Endodermal cell (in vitro differentiated cells): ENCODE data around the gene MRFAP1. TPM values are rescaled to one million over a fixed set of nuclear protein-coding genes. Genes with fewer than 3 reads are reported as not detected.
A peak's percentile ranks its signal among the peaks of the same experiment; 100 is the strongest.

Experiments
- DNase-seq: peaks from one replicate; pipeline ENCODE4 v3.0.0-alpha.2; 2017
- H3K27ac ChIP-seq: 2 replicates; pipeline ENCODE4 v1.5.1; 2013; ENCODE audit warnings: mild to moderate bottlenecking, low read depth, low read length, moderate library complexity
- H3K27me3 ChIP-seq: 2 replicates; pipeline ENCODE4 v1.6.1; 2013; ENCODE audit warnings: mild to moderate bottlenecking, low read length, moderate library complexity; ENCODE audit not compliant: insufficient read depth, control insufficient read depth, poor library complexity, severe bottlenecking
- H3K36me3 ChIP-seq: 2 replicates; pipeline ENCODE4 v1.7.0; 2013; ENCODE audit warnings: mild to moderate bottlenecking, low read length, moderate library complexity; ENCODE audit not compliant: control insufficient read depth, insufficient read depth
- H3K4me1 ChIP-seq: one replicate; pipeline ENCODE4 v1.7.0; 2013; ENCODE audit warnings: low read length; ENCODE audit not compliant: control insufficient read depth, insufficient read depth
- H3K4me3 ChIP-seq: 2 replicates; pipeline ENCODE4 v1.5.1; 2013; ENCODE audit warnings: mild to moderate bottlenecking, low read length, moderate library complexity
- H3K9ac ChIP-seq: 2 replicates; pipeline ENCODE4 v1.6.1; 2013; ENCODE audit warnings: mild to moderate bottlenecking, low read length, moderate library complexity; ENCODE audit not compliant: poor library complexity, severe bottlenecking; ENCODE audit errors: extremely low read depth
- H3K9me3 ChIP-seq: 2 replicates; pipeline ENCODE4 v1.6.1; 2013; ENCODE audit warnings: mild to moderate bottlenecking, low read length, moderate library complexity; ENCODE audit not compliant: control insufficient read depth
- H3K27ac Mint-ChIP-seq: 2 replicates; pipeline ENCODE4 v1.8.0; 2020; ENCODE audit warnings: mixed read lengths
- H3K27me3 Mint-ChIP-seq: 2 replicates; pipeline ENCODE4 v1.8.0; 2021; ENCODE audit warnings: mild to moderate bottlenecking, mixed read lengths; ENCODE audit not compliant: insufficient read depth
- H3K36me3 Mint-ChIP-seq: 2 replicates; pipeline ENCODE4 v1.8.0; 2020; ENCODE audit warnings: low read depth, mixed read lengths
- H3K4me1 Mint-ChIP-seq: 2 replicates; pipeline ENCODE4 v1.8.0; 2020; ENCODE audit warnings: mixed read lengths
- H3K4me3 Mint-ChIP-seq: 2 replicates; pipeline ENCODE4 v1.8.0; 2020; ENCODE audit warnings: mild to moderate bottlenecking, moderate library complexity, mixed read lengths
- H3K9me3 Mint-ChIP-seq: 2 replicates; pipeline ENCODE4 v1.8.0; 2020; ENCODE audit warnings: mild to moderate bottlenecking, mixed read lengths
- WGBS, 2 experiments: methylation state at CpG; one replicate each; pipeline versions ENCODE4 v1.1.5 to v1.1.7; 2013; ENCODE audit warnings: missing lambda C conversion rate in 2 of 2, mixed read lengths in 1 of 2; ENCODE audit not compliant: insufficient coverage in 1 of 2, insufficient read length in 1 of 2; 5-methylcytosine and 5-hydroxymethylcytosine counted together
- total RNA-seq, 2 donors: library from RNA; stranded (reverse); fragmentation: NEBNext Ultra II Directional in 1 of 2; extraction: Animal tissue kit (Norgen Biotek cat#: 25700) in 1 of 2; gene quantifications; 2 replicates in 1 of 2; 3 replicates in 1 of 2; pipeline ENCODE4 v1.2.1, GENCODE V29; 2021
- TF ChIP-seq, protein P1 (sequence below): fragments of 200-600 bp; sonication (generic); conservative IDR thresholded peaks from 2 replicates; pipeline ENCODE4 v1.5.0; 2021; ENCODE audit warnings: antibody characterized with exemption, mild to moderate bottlenecking

MRFAP1 gene
- total RNA-seq, 2 donors from 2014 or later, result 231 to 239 TPM

DNA sequence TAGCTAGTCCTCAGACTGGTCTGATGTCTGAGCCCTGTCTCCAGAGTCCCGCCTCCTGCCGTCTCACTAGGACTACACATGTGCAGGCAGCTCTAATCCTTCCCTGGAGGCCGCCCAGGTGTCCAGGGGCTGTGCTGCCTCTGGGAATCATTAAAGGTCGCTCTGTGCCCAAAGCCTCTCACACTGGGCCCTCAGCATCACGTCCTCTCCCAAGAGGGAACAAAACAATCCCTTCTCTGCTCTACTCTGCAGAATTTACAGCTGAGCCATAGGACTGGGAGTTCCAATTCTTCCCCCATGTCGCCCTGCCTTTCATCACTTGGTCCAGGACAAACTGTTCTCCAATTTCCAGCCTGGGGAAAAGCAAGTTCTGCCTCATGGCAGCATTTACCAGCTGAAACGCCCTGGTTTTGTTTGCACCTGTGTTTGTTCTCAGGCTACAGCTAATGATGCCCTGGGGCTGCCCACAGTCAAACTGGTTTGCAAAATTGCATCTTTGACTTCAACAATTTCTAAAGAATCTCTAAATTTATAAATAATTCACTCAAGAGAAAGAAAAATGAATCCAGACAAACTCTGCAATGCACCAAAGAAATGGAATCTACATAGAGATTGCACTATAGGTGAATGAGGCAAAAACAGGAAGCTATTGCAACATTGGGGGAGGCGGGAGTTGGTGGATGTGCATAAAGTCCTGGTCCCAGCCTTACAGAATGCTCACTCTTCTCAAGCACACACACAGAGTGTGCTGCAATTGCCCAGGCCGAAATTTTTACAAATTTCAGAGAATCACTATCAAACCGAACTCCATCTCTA, 7.2 kb upstream of the MRFAP1 start:
- Mint-ChIP-seq H3K4me3 (no peak overlapping the region), H3K27me3 (no peaks in the 10 kb centered on the region), H3K4me1 (no peaks in the 10 kb centered on the region), H3K27ac (no peak overlapping the region), H3K9me3 (no peaks in the 10 kb centered on the region), H3K36me3 (no peaks in the 10 kb centered on the region)
- no peak for DNase-seq
- no peaks in the 10 kb centered on the region for H3K9me3 ChIP-seq
- H3K9ac ChIP-seq, result no peak overlapping the region
- 81 to 83% methylated on average over 3 to 10 of the region's 10 CpGs for WGBS, 2 experiments
- H3K36me3 ChIP-seq, result no peaks in the 10 kb centered on the region
- no peak overlapping the region for H3K4me3 ChIP-seq
- no peaks in the 10 kb centered on the region for H3K4me1 ChIP-seq
- no peaks in the 10 kb centered on the region for H3K27me3 ChIP-seq
- no peak overlapping the region for H3K27ac ChIP-seq
- TF ChIP-seq, protein P1, sequence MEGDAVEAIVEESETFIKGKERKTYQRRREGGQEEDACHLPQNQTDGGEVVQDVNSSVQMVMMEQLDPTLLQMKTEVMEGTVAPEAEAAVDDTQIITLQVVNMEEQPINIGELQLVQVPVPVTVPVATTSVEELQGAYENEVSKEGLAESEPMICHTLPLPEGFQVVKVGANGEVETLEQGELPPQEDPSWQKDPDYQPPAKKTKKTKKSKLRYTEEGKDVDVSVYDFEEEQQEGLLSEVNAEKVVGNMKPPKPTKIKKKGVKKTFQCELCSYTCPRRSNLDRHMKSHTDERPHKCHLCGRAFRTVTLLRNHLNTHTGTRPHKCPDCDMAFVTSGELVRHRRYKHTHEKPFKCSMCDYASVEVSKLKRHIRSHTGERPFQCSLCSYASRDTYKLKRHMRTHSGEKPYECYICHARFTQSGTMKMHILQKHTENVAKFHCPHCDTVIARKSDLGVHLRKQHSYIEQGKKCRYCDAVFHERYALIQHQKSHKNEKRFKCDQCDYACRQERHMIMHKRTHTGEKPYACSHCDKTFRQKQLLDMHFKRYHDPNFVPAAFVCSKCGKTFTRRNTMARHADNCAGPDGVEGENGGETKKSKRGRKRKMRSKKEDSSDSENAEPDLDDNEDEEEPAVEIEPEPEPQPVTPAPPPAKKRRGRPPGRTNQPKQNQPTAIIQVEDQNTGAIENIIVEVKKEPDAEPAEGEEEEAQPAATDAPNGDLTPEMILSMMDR, result no peak

DNA sequence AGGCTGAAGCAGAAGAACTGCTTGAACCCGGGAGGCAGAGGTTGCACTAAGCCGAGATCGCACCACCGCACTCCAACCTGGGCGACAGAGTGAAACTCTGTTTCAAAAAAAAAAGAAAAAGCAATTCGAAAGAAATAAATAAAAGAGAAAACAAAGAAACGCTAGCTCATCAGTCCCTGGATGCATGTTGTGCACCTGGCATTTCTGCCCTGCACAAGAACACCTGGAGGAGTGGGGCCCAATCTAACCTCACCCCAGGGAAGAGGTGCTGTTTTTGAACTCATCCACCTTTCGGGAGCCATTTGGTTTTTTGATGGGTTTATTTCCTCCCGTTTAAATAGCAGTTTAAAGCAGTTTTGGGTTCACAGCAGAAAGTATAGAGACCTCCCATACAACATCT, 5.7 kb upstream of the MRFAP1 start:
- WGBS, 2 experiments, result 88 to 96% methylated on average over 6 to 9 of the region's 9 CpGs
- no peaks in the 10 kb centered on the region for H3K36me3 ChIP-seq
- no peak overlapping the region for H3K4me3 Mint-ChIP-seq
- H3K9ac ChIP-seq, result no peak overlapping the region
- no peak for DNase-seq
- no peaks in the 10 kb centered on the region for H3K4me1 ChIP-seq
- H3K27ac ChIP-seq, result no peak overlapping the region
- H3K9me3 ChIP-seq, result no peaks in the 10 kb centered on the region
- H3K9me3 Mint-ChIP-seq, result no peaks in the 10 kb centered on the region
- TF ChIP-seq, protein P1, result no peak
- no peak overlapping the region for H3K27ac Mint-ChIP-seq
- no peaks in the 10 kb centered on the region for H3K4me1 Mint-ChIP-seq
- no peaks in the 10 kb centered on the region for H3K27me3 ChIP-seq
- no peaks in the 10 kb centered on the region for H3K27me3 Mint-ChIP-seq
- H3K4me3 ChIP-seq, result no peak overlapping the region
- no peaks in the 10 kb centered on the region for H3K36me3 Mint-ChIP-seq

DNA sequence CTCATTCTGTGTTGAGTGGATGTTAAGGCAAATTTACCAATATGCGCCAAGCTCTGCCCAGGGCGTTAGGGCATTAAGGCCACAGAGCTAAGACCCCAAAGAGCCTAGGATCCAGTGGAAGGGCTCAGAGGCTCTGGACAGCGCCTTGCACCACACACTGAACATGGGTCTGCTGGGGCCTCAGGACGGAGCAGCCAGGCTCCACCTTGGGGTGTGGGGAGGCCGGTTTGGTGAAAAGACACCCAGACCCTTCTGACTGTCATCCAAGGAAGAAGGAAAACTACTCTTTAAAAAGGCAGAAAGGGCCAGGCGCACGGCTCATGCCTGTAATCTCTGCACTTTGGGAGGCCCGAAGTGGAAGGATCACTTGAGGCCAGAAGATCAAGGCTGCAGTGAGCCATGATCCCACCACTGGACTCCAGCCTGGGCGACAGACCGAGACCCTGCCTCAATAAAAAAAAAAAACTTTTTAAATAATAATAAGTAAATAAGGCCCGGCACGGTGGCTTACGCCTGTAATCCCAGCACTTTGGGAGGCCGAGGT, 1.3 kb upstream of the MRFAP1 start:
- no peaks in the 10 kb centered on the region for H3K27me3 Mint-ChIP-seq
- no peak overlapping the region for H3K27ac ChIP-seq
- WGBS, 2 experiments, result 90 to 95% methylated on average over 2 to 8 of the region's 14 CpGs

More for the DNA sequence above, 1.3 kb upstream of the MRFAP1 start:
- Histone ChIP-seq H3K9me3 (no peaks in the 10 kb centered on the region), H3K9ac (no peak overlapping the region), H3K36me3 (peaks cover 21% of the 10 kb centered on the region), H3K4me1 (peaks cover 3% of the 10 kb centered on the region), H3K4me3 (no peak overlapping the region), H3K27me3 (no peaks in the 10 kb centered on the region)
- no peak for DNase-seq
- TF ChIP-seq, protein P1, result no peak
- peaks cover 20% of the 10 kb centered on the region for H3K4me1 Mint-ChIP-seq
- H3K36me3 Mint-ChIP-seq, result peaks cover 17% of the 10 kb centered on the region
- peak overlapping the region; percentile 99 for H3K4me3 Mint-ChIP-seq
- no peak overlapping the region for H3K27ac Mint-ChIP-seq
- H3K9me3 Mint-ChIP-seq, result no peaks in the 10 kb centered on the region
